Left lobe of liver (tissue), 2 donors: Measurements from ENCODE around the gene SLC39A13. TPM values are rescaled to one million over a fixed set of nuclear protein-coding genes. Genes with fewer than 3 reads are reported as not detected.

Experiments used
- ATAC-seq: fragments of 200-7000 bp; cut with Tn5 transposase; one replicate; pipeline ENCODE4 v1.9.1; 2020; ENCODE audit warnings: mild to moderate bottlenecking, moderate library complexity
- DNase-seq: peaks from one replicate; pipeline ENCODE4 v3.0.0-alpha.2; 2020; ENCODE audit warnings: low spot score
- total RNA-seq: library from RNA; stranded (reverse); gene quantifications from one replicate; pipeline ENCODE4 v1.2.1, GENCODE V29; 2021
- donor health status: DM: no; HTN: no; CAD: no; lungs with moderate emphysema.
- donor health status: DM: no; HTN: yes; CAD: no.

SLC39A13 gene
- total RNA-seq, result 15.8 TPM

GRCh38 chr11:47407746-47408590 is at the start of gene SLC39A13:
Gene SLC39A13 (plus strand): TSS chr11:47408590. CDS start chr11:47410095, 1,505 bp downstream.
- peak; percentile 97 for DNase-seq
- ATAC-seq, result peak; percentile 91

DNA sequence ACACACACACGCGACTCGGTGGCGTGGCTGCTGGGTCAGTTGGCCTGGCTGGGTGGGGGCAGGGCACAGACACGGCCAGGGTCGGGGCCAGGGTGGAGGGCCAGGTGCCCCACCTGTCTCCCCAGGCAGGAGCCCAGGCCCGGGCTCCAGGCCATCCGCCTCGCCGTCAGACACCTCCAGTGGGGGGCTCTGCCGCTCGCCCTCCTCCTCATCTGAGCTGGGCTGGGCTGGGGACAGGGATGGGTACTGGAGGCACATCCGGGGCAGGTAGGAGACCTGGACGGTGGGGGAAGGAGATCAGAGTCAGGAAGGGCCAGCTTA is 49.7 kb upstream of the SLC39A13 start:
- ATAC-seq, result no peak
- DNase-seq, result no peak

DNA sequence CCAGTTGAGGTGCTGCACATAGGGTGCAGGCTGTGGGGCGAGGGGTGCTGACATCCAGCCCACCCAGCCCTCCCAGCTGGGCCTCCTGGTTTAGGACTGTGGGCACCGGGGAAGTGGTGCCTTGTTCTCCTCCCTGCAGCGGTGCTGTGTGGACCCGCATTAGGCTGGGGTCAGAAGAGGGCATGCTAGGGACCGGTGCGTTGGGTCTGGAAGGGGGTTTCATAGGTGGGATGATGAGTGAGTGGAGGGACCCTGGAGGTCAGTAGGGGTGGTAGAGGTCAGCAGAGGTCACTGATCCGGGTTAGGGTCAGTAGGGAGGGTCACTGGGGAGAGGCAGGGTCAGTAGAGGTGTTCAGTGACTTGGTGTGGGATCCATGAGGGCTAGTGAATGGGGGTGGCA is 49.2 kb upstream of the SLC39A13 start:
- no peak for ATAC-seq
- no peak for DNase-seq

DNA sequence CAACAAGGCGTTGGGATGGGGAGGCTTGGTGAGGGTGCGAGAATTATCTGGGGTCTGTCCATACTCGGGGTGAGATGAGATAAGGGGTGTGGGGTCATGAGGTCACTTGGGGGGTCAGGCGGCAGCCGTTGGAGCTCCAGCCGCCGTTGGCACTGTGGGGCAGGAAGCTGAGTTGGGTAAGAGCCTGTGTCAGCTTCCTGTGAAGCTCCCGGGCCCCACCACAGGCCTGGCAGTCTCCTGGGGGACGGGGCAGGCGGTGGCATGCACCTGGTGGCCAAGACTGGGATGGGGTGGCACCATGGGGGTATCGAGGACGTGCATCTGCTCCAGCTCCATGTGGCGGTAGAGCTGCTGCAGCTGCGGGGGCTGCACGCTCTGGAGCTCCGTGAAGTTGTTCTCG is 48.8 kb upstream of the SLC39A13 start:
- DNase-seq, result no peak
- ATAC-seq, result no peak

GRCh38 chr11:47360341-47360740 is 48.0 kb upstream of the SLC39A13 start:
- no peak for DNase-seq
- no peak for ATAC-seq

DNA sequence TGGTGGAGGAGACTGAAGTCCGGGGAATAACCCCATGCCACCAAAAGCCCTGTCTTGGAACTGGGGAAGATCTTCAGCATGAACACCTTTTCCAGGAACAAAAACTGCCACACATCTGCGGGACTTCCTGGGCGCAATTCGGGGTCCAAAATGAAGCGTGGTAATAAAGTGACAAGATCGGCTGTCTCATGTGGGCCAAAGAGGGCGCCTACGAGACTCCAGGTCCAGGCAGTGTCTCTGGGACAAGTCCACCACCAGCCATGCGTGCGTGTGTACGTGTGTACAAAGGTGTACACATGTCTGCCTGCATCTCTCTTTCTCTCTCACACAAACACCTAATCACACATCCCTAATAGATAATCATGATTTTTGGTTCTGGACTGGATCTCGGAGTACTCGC is 47.0 kb upstream of the SLC39A13 start:
- ATAC-seq (no peak), DNase-seq (no peak)

DNA sequence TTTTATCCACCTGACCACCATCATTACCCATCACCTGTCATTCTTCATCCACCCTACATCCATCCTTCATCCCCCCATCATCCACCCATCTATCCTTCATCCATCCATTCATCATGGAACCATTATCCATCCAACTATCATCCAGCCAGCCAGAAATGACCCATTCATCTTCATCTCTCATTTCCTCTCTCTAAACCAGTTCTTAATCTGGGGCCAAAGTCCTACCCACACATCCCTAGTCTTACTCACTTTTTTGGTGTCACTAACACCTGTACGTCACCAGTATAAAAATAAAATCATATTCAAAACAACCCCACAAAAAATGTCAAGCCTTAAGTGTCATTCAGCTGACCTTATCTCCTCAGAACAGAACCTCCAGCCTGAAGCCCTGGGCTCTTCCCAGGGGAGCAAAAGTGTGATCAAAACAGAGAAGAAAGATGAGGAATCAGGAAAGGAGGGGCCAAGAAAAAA is 42.3 kb upstream of the SLC39A13 start:
- DNase-seq, result no peak
- no peak for ATAC-seq

- DNase-seq, result no peak
- no peak for ATAC-seq
These were observed 38.7 kb upstream of the SLC39A13 start for GRCh38 chr11:47369676-47370075.

DNA sequence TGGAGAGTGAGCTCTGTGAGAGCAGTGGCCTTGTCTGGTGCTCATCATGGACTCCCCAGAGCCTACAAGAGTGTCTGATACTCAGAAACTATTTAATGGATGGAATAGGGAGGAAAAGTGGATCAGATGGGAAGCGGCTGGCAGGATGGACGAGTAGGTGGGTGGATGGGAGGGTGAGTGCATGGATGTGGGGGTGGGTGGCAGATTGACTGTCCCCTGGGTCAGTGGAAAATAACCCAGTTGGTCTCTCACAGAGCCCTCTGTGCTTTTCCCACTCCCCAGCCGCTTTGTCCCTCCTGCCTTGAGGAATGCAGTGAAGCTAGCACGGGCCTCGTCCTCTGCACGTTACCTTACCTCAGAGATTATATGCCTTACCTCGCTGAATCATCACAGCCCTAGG is 36.0 kb upstream of the SLC39A13 start:
- no peak for DNase-seq
- no peak for ATAC-seq

DNA sequence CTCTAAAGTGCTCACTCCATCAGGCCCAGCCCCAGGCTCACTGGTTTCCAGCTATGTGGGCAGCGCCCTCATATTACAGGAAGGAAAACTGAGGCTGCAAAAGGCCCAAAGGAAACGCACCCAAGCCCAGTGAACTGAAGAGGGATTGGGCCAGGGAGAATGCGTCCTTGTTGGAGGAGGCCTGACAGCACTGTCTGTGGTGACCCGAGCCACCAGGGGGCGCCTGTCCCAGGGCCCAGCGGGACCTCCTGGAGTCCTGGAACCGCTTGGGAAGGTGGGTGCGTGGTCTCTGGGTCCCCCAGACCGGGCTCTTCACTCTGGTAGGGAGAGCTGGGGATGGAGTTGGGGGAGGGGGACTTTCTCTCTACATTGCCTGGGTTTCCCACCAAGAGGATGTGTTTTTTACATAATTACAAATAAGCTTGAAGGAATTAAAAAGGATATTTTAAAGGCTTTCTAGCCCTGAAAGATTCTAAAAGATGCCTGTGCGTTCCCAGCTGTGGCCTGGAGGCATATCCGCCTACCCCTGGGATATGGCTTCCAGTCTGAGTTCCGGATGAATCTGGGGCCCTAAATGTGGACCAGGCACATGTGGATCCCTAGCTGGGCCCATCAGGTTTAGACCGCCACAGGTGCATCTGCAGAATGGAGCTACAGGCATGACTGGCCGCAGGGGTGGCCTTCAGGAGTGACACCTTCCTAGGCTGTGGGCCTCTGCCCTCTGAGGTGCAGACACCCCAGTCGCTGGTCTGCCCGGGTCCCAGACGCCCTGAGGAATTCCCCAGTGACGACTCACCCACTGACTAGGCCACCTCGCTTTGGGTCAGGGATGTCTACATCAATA is 34.3 kb upstream of the SLC39A13 start:
- ATAC-seq (peak; percentile 92), DNase-seq (peak; percentile 83)

GRCh38 chr11:47374720-47375019 is 33.7 kb upstream of the SLC39A13 start:
- DNase-seq (no peak), ATAC-seq (no peak)

DNA sequence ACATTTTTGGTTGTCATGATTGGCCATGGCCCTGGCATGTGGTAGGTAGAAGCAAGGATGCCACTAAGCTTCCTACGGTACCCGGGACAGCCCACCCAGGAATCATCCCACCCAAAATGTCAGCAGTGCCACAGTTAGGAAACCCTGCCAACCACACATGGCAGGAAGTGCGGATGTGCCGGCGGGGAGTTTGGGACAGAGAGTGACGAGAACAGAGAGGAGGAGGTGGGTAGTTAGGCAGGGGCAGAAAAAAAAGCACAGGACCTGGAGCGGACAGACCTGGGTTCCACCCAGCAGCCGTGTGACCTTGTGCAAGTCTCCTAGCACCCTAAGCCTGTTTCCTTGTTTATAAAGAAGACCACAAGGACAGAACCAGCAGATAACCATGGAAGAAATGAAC is 33.4 kb upstream of the SLC39A13 start:
- ATAC-seq (no peak), DNase-seq (no peak)

DNA sequence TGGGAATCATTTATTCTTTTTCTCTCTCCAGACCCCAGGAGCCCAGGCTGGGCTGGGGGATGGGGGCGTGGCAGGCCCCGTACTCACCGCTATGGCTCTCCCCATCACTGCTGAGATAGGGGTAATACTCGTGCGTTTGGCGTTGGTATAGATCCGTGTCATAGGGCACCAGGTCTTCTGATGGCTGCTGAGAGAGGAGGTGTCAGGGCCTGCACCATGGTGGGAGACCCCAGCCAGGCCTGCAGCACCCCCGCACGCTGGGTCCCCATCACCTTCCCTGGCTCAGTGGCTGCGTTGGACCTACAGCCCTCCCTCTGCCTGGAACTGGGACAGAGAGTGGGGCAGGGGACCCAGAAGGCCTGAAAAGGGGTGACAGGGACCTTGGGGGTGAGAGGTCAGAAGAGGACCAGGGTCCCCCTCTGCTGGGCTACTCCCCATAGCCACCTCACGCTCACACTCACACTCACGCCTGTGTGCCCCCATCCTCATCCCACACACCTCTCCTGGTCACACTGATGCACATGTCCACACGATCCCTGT is 32.8 kb upstream of the SLC39A13 start:
- ATAC-seq, result no peak
- no peak for DNase-seq

DNA sequence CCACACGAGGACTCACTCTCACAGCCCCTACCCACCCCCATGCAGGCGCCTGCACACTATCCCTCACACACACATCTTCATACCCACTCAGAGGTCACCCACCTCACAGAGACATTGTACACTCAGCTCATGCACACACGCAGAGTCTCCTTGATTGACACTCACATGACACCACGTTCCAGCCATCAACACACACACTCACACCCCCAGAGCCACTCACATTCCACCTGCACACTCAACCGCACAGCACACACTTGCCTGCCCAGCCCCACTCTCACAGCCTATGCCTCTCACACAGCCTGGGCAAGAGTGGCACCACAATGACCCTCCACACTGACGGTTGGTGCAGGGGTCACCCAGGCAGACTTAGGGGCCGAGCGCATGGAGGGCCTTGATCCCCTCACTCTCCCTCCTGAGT is 32.3 kb upstream of the SLC39A13 start:
- ATAC-seq (no peak), DNase-seq (no peak)

- no peak for DNase-seq
- peak; percentile 50 for ATAC-seq
These were observed 31.6 kb upstream of the SLC39A13 start for GRCh38 chr11:47376525-47377371.

- no peak for DNase-seq
- peak; percentile 9 for ATAC-seq
These were observed 30.8 kb upstream of the SLC39A13 start for GRCh38 chr11:47377571-47378009.

GRCh38 chr11:47378010-47378835 is 30.2 kb upstream of the SLC39A13 start, which contains the start of gene SPI1:
Gene SPI1 (minus strand): TSS chr11:47378547. CDS start chr11:47378353, 194 bp downstream.
- DNase-seq (peak; percentile 57), ATAC-seq (peak; percentile 18)

DNA sequence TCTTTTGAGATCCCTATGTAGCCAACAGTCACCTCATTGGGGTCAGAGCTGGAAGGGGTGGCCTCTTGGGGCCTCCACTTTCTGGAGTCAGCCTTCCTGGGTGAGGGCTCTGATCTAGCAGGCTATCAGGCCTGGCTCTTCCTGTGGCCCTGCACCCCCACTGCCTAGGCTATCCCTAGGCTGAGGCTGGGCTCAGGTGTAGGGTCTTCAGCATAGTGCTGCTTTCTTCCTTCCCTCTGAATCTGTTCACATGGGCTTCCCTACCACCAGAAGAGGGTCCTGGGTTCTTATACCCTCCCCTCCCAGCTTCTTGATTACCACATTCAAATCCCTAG is 29.6 kb upstream of the SLC39A13 start:
- DNase-seq (no peak), ATAC-seq (no peak)

- ATAC-seq (no peak), DNase-seq (no peak)
These were observed 29.1 kb upstream of the SLC39A13 start for GRCh38 chr11:47379317-47379716.

DNA sequence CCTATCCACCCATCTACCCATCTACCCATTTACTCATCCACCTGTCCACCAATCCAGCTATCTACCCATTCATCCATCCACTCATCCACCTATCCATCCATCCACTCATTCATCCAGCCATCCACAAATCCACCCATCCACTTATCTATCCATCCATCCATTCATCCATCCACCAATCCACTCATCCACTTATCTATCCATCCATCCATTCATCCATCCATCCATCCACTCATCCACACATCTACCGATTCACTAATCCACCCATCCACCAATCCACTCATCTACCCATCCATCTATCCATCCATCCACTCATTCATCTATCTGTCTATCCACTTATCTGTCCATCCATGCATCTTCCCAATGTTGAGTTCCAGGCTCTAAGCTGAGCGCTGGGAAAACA is 28.3 kb upstream of the SLC39A13 start:
- ATAC-seq (no peak), DNase-seq (no peak)
